T-helper 1 cell (primary cell): ENCODE data around the gene RAB8B.

Source experiments
- DNase-seq, 5 donors: peaks; one replicate each; pipeline ENCODE4 v3.0.0-alpha.2; 2012 to 2020

Gene RAB8B

DNA sequence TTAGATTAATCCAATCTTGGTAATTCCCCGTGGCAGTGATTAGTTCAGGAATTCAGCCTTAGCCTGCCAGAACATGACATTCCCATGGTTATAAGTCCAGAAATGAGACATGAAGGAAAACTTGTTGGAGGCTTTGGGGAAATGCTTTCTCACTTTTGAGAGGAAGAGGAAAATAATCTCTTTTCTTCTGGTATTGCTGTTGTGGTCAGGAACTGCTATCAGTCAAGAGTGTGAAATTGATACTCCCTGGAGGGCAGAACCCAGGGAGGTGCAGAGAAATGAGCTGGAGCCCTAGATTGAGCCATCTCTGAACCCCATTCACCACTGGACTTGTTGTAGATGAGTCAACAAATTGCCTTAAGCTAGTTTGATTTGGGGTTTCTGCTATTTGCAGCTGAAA lies 49.4 kb downstream of the RAB8B start:
- peak in 1 of 5 donors; percentile 64 for DNase-seq

DNA sequence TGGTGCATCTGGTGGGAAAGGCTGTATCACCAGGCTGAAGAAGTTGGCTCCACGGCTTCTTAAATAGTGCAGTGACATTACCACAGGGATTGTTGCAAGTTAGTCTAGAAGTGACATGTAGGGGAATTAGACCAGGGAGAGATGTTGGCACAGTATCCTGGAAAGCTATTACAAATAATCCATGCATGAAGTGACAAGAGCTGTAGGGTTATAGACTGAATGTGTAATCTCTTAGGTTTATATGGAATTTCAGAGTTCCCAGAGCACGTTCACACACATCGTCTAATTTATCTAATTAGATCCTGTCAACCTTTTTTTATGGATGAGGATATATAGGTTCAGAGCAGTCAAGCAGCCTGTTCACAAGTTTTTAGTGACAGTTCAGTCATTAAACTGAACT lies 50.7 kb downstream of the RAB8B start:
- DNase-seq: no peak

DNA sequence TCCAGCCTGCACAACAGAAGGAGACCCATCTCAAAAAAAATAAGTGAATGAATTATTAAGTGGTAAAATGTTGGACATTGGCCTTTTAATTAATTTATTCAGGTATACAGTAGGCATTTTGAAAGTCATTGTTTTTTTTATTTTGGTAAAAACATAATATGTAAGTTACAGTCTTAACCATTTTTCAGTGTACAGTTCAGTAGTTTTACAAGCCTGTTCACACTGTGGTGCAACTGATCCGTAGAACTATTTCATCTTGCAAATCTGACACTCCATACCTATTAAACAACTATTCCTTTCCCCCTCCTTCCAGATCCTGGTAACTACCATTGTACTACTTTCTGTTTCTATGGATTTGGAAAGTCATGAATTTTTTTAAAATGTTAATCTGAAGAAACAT lies 51.9 kb downstream of the RAB8B start:
- DNase-seq: no peak

DNA sequence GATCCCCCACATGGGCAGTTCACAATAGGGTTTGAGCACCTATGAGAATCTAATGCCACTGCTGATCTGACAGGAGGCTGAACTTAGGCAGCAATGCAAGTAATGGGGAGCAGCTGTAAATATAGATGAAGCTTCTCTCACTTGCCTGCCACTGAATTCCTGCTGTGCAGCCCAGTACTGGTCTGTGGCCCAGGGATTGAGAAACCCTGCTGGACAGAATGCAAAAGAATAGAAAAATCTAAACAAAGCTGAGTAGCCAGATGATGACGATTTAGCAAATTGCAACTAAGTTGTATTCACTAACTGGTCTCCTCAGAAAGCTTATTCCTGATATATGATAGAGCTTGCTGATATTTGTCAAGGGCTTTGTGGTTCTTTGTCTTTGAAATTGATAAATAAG lies 53.7 kb downstream of the RAB8B start:
- no peak for DNase-seq

DNA sequence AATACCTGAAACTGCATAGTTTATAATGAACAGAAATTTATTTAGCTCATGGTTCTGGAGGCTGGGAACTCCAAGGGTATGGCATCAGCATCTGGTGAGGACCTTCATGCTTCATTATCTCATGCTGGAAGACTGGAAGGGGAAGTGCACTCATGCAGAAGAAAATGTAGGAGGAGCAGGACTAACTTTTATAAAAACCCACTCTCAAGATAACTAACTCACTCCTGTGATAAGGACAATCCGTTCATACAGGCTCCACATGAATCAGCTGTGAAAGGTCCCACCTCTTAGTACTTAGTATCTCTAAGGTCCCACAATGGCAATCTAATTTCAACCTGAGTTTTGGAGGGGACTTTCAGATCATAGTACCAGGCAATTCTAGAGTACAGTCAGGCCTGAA lies 54.4 kb downstream of the RAB8B start:
- DNase-seq: no peak

DNA sequence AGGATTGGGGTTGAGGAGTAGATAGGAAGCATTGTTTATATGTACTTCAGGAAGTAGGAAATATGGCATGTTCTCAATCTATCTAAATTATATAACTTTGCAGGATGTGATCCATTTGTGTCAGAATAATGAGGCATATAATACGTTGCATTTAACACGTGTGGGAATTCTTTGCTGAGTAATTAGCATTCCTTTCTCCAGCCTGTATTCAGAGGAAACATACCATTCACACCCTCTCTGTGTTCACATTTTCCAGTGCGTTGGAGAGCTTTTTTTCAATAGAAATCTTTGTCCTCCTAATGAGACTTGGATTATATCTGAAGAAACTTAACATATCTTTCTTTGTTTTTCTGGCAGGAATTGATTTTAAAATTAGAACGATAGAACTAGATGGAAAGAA lies 55.0 kb downstream of the RAB8B start:
- no peak for DNase-seq

DNA sequence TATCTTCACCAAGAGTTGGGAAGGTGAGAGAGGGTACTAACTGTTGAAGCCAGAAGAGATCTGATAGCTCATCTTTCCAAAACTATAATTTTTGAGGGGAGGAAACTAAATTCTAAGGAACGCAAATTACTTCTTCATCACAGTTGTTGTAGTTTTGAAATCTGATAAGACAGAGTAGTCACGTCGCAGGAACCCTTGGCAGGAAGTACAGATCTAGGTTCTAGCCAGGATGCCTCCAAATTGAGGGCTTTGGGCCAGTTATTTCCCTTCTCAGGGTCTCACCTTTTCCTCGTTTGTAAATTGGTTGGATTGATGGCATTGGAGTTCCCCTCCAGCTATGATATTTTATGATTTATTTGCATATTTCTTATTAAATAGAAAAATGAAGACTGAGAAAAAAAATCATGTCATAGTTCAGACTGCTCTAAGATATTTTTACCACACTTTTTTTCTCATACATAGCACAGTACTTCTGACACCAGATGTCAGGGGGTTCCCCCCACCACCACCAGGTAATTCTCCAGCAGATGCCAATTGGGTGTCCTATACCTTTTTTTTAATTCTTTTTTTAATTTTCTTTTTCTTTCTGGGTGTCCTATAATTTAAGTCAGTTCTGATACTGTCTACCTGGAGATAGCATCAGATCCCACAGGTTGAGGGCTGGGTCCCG lies 55.7 kb downstream of the RAB8B start:
- peak in 1 of 5 donors; percentile 15 for DNase-seq

DNA sequence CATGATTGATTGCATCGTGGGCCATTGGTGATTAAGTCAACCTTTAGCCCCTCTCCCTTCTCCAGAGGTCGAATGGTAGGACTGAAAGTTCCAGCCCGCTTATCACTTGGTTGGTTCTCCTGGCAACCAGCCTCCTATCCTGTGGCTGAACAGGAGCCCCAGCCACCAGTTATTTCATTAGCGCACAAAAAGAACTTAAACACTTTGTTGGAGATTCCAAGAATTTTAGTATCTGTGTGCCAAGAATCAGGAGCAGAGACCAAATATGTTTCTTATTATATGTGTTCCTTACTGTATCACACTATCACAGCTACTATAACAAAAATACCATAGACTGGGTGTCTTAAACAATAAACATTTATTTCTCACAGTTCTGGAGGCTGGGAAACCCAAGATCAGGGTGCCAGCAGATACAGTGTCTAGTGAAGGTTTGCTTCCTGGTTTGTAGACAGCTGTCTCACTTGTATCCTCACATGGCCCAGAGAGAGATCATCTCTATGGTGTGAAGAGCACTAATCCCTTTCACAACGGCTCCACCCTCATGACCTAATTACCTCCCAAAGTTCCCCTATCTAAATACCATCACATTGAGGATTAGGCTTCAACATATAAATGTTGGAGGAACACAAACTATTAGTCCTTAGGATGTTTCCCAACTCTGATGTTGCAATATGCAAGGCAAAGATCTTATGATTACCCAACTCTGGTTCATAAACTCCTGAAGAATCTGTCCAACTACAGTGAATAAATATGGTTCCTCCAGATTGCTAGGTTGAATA lies 57.5 kb downstream of the RAB8B start:
- no peak for DNase-seq

DNA sequence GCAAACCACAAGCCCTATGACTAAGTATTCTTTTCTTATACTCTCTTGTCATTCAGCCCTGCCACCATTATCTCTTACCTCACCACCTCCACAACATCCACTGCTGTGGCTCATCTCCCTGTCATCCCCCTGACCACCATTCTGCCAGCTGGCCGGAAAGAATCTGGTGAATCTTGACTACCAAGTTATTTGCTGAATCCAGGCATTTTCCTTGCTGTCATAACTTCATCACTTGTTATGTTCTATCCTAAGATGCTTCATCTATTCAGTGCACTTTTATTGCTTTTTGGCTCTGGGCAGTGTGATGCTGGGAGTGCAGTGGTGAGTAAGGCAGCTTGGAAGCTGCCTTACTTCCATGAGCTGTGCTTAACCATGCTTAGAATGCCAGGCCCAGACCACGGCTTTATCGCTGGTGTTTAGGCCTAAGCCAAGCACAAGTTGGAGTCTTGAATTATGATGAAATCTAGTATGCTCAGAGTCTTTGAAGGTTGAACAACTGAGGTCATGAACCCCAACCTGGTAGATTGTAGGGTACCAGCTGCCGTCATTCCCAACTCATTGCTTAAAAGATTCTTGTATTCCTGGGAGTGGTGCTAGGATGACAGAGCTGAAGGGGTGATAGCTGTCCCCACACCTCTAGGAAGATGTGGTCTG lies 61.0 kb downstream of the RAB8B start:
- DNase-seq: no peak

DNA sequence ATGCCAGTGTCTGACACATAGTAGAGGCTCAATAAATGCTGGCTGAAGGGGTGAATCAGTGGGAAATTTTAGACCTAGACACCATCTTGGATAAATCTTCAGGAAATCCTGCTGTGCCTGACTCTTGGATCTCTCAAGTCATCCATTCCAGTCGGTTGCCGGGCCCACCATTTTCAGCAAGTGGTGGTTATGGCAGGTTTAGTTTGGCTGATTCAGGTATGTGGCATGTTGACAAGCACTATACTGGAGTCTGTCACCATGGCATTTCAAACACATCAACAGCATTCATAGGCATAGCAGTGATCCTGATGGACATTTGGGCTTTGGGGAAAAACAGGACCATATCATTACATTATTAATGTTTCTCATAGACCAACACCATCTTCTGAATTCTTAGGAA lies 62.3 kb downstream of the RAB8B start:
- DNase-seq: no peak

DNA sequence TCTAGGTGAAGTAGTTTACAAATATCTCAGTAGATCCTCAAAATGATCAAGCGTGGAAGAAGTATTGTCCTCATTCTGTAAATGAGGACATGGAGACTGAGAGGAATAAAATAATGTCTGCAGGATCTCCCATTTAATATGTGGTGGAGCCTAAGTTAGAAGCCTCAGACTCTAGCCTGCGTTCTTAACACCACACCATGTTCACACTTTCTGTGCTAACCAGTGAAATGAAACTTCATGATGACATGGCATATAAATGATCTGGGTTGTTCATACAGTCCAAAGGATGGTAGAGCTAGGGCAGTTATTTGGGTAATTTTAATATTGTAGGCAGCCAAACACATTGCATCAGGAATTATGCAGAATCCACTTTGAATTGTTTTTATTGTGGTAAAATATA lies 62.9 kb downstream of the RAB8B start:
- no peak for DNase-seq

DNA sequence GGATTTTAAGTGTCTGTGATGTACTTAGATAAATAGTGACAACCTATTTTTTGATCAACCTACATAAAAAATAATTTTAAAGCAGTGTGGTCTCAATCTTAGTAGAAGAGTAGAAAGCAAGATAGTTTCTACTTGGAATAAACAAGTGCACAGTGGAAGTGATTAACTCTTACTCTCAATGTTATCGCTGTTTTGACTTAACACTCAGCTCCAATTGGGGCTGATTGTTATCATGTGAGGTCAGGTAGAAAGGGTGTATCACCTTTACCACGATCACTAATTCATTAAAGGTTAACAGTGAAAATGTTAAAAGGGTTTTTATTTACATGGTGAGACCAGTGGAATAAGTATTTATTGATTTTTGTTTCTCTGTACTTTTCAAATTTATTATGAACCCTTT lies 65.6 kb downstream of the RAB8B start:
- no peak for DNase-seq

DNA sequence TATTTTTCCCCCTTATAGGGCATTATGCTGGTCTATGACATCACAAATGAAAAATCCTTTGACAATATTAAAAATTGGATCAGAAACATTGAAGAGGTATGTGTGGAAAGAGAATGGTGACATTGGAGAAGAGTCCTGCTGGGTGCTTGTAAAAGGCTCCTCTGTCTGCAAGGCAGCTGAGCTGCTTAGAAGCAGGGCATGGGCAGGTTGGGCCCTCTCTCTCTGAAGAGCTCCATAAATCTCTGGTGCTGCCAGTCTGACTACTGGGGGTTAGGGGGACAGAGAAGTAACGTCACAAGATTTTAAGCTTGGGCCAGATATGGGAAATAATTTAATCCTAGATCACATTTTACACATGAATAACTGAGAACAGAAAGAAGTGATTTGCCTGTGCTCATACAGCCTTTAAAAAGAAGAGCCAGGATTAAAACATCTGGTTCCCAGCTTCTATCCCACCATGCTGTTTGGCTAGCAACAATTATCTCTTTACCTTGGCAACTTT lies 66.1 kb downstream of the RAB8B start:
- no peak for DNase-seq

DNA sequence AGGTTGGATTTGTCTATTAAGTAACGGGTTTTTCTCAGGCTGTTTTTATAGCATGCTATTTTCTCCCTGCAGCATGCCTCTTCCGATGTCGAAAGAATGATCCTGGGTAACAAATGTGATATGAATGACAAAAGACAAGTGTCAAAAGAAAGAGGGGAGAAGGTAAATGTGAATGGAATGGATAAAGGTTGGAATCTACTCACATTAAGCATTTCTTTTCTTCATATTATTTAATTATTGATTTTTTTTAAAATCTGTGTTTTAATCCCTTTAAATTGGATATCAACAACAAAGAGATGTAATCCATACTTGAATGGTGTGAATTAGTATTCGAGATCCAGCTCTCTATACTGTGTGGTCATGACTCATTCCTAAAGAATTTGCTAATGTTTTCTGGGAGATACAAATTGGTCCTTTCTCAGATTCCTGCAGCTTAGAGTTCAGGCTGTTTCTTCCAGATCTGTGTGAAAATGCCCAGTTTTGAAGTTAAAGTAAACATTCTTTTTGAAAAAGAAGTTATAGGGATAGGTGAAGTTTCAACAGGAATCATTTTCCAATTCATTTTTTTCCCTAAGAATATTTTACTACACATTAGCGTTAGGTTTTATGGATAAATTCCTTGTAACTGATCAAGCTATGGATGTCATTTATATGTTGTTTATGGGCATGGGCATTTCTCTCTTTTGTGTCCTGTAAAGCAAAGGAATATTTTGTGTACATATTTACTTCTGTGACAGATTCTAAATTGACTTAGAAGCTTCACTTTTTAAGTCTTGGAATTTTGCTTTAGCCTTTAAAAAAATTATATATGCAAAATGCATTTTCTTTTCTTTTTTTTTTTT lies 67.2 kb downstream of the RAB8B start:
- no peak for DNase-seq

DNA sequence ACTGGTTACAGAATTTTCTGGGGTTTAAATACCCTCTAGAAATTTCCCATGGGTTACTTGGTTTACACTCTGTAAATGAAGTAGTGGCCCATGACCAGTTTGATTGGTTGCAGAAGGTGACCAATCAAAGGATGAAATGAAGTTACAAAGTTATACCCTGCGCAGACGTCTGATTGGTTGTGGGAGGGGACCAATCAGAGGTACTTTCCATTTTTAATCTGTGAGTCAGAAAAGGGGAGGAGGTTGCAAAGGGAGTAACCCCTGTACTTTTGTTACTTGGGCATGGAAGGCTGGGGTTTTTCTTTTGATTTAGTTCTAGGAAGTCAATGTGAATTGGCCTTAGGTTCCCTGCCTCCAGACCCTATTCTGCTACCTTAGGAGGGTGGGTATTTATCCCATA lies 69.3 kb downstream of the RAB8B start:
- no peak for DNase-seq

DNA sequence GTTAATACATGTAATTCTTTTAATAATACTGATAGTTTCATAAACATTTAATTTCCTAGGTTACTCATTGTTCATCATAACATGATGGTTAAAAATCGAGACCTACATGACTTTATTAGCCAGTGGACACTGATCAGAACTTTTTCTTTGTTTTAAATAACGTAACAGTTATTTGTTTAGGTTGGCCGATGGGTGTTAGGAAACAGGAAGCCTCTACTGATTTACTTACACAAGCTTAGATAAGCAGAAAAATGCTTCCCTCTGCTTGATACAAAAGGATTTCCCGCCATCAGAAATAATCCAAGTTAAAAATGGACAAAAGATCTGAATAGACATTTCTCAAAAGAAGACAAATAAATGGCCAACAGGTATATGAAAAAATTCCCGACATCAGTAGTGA lies 71.4 kb downstream of the RAB8B start:
- DNase-seq: no peak

DNA sequence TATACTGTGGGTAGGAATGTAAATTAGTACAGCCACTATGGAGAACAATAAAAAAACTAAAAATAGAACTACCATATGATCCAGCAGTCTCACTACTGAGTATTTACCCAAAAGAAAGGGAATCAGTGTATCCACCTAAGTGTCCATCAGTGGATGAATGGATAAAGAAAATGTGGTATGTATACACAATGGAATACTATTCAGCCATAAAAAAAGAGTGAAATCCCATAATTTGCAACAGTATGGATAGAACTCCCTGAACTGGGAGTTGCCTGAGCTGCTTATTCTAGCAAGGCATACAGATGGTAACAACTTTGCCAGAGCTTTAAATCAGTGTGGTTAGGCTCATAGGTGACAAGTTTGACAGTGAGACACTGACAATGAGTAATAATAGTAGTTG lies 71.9 kb downstream of the RAB8B start:
- no peak for DNase-seq

DNA sequence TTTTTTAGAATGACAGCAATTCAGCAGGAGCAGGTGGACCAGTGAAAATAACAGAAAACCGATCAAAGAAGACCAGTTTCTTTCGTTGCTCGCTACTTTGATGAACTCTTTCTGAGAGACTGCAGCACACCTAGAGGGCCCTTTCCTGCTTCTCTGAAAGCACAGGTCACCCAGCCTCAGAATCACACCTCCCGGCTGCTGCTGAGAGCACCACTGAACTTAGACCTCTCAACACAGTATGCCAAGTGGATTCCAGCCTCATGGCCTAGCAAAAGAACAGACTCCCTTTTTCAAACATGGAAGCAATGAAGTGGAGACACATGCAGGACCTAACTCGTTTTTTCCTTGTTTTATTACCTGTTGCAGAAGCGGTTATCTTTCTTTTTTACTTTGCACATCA lies 74.1 kb downstream of the RAB8B start:
- no peak for DNase-seq

DNA sequence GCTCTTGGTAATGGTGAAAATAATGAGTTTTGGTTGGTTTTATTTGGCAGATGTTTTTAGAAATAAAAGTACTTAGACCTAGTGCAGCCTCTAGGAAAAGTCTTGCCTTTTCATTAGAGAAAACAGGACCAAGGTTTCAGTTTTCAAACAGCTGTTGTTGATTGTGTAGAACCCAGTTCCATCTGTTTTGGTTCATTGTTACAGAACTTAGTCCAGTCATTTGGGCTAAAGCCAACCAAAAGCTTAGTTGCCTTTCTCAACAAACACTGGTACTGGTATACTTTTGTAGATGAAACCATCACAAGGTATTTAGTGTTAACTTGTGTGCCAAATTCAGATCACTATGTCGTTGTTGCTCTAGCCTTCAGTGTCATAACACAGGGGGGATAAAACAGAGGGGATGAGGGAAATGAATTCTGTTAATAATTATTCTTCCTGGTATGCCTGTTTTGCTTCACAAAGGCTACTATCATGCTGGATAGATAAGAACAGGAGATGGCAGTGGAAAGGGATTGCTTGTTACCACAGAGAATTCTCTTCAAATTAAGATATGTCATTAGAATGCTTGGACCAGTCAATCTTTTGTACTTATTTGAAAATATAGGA lies 75.4 kb downstream of the RAB8B start:
- DNase-seq: no peak

DNA sequence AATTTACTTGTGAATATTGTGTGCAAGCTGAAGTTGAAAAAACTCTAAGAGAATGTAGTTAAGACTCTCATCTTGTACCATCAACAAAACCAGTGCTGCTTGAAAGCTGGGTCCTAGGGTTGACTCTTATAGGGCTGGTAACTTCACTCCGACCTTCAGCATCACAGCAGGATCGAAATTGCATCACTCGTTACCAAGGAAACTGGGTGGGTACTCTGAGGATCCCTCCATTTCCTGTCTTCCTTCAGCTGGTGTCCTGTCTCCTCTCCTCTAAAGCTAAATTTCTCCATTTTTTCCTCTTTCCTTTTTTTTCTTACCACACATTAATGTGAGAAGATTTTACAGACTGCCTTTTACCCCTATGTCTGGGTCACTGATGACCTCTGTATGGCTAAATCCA lies 85.0 kb downstream of the RAB8B start:
- peak in 1 of 5 donors; percentile 36 for DNase-seq

DNA sequence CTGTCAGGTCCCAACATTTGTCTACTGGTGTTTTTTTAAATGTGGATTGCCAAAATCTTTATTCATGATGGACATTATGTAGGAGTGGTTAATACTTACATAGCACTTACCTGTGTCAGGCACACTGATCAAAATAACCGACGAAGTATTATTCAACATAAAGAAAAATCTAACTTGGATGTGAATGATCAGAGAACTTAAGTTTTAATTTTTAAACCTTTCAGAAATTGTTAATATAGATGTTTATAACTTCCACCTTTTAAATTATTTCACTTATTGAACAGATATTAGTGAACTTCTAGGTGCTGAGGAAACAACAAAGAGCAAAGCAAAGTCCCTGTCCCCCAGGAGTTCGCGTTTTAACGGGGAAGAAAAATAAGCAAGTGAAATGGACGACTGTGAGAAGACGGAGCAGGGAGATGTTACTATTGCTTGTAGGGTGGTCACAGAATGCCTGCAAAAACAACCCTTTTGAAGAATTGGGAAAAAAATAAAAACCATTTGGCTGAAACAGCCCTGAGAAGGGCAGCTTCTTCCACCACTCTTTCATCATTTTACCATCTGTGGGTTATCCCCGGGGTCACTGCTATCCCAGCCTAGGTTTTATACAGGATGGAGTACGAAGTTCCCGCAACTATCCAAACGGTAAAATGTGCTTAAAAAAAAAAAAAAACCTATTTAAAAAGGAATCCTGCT lies 87.1 kb downstream of the RAB8B start:
- no peak for DNase-seq
